Heart left ventricle (tissue), 16 donors: ENCODE data around the gene MEX3B. TPM values are rescaled to one million over a fixed set of nuclear protein-coding genes. Genes with fewer than 3 reads are reported as not detected.

Experiments used
- ATAC-seq, 4 donors: fragments of 200-7000 bp; cut with Tn5 transposase; one replicate each; pipeline ENCODE4 v1.9.1; 2020 to 2022; ENCODE audit warnings: moderate library complexity in 4 of 4, mild to moderate bottlenecking in 3 of 4, moderate number of reproducible peaks in 1 of 4
- DNase-seq, 5 donors: peaks; one replicate each; pipeline ENCODE4 v3.0.0-alpha.2; 2020
- H3K27ac ChIP-seq, 12 donors: fragments of 200-600 bp; sonication (generic) in 4 of 12; one replicate each; pipeline versions ENCODE4 v1.5.0 to v1.8.0; 2016 to 2022; ENCODE audit warnings: mild to moderate bottlenecking in 2 of 12
- H3K27me3 ChIP-seq, 9 donors: fragments of 200-600 bp; sonication (generic) in 2 of 9; one replicate each; pipeline versions ENCODE4 v1.5.1 to v1.8.0; 2016 to 2022; ENCODE audit warnings: mild to moderate bottlenecking in 3 of 9
- H3K36me3 ChIP-seq, 9 donors: fragments of 200-600 bp; sonication (generic) in 2 of 9; one replicate each; pipeline versions ENCODE4 v1.5.0 to v1.8.0; 2018 to 2022; ENCODE audit warnings: mild to moderate bottlenecking in 2 of 9
- H3K4me1 ChIP-seq, 12 donors: fragments of 200-600 bp; sonication (generic) in 4 of 12; one replicate each; pipeline versions ENCODE4 v1.5.0 to v1.8.0; 2016 to 2022; ENCODE audit warnings: mild to moderate bottlenecking in 3 of 12
- H3K4me3 ChIP-seq, 12 donors: fragments of 200-600 bp; sonication (generic) in 4 of 12; one replicate each; pipeline versions ENCODE4 v1.5.0 to v1.8.0; 2017 to 2022; ENCODE audit warnings: mild to moderate bottlenecking in 9 of 12, moderate library complexity in 4 of 12
- H3K9me3 ChIP-seq, 12 donors: fragments of 200-600 bp; sonication (generic) in 4 of 12; one replicate each; pipeline versions ENCODE4 v1.5.0 to v1.8.0; 2016 to 2022; ENCODE audit warnings: mild to moderate bottlenecking in 1 of 12
- CTCF ChIP-seq, 12 donors: fragments of 200-600 bp; sonication (generic) in 4 of 12; IDR thresholded peaks; one replicate each; pipeline versions ENCODE4 v1.5.0 to v1.8.0; 2018 to 2022; ENCODE audit warnings: antibody characterized with exemption in 12 of 12, mild to moderate bottlenecking in 5 of 12
- POLR2A ChIP-seq, 2 donors: fragments of 450-650 bp; IDR thresholded peaks; one replicate each; pipeline ENCODE4 v1.6.1; 2017; ENCODE audit warnings: antibody characterized with exemption in 2 of 2, mild to moderate bottlenecking in 2 of 2, moderate library complexity in 2 of 2
- WGBS, 4 donors: extraction: QIAGEN DNeasy Blood & Tissue Kit in 2 of 4; methylation state at CpG; one replicate each; pipeline versions ENCODE4 v1.1.5 to v1.1.7; 2013 to 2018; 5-methylcytosine and 5-hydroxymethylcytosine counted together
- intact Hi-C, 10 donors: fragments of 100-400 bp; cut with DNase I; formaldehyde crosslinking; loops; one replicate each; pipeline versions ENCODE4 v1.11.1 to v1.14.2; 2022
- polyA plus RNA-seq, 2 donors: library from polyadenylated mRNA; stranded (reverse); fragments of 200-250 nt; gene quantifications; one replicate each; pipeline ENCODE4 v1.2.3, GENCODE V29; 2013
- total RNA-seq, 9 donors: library from RNA; depleted of rRNA in 2 of 9; stranded (reverse); fragments of >200 nt in 2 of 9; fragmentation: NEBNext Ultra II Directional in 3 of 9; extraction: Animal tissue kit (Norgen Biotek cat#: 25700) in 3 of 9; gene quantifications; one replicate each; pipeline versions ENCODE4 v1.1.0 to v1.2.4, GENCODE V29; 2016 to 2023
- donor health status: ischemic (EF 13 %, LVEDD 7.1; RV severe dilation, severe dysfunction).
- donor health status: healthy with polysubstance abuse.
- donor health status: DM: no; HTN: yes; CAD: no.
- donor health status: DM: no; HTN: no; CAD: no.
- donor health status: ischemic (EF 25% LVEDD 6.9; RV normal size, moderate dysfunction).
- donor health status: ischemic (EF 25% LVEDD 5.7; RV mildly dilated, moderate dysfunction).
- donor health status: healthy.
- donor health status: DM: yes; HTN: yes; CAD: no.
- donor health status: ischemic (EF 35%, LVEDD 5.7; RV mildly dilated, moderate dysfunction).
- donor health status: nonischemic (EF 11% LVEDD 7.7; RV severe dilation, severe dysfunction).
- donor health status: DM: yes; HTN: yes; CAD: no.
- donor health status: PGD.
- donor health status: ischemic (EF 29% LVEDD 5.4; RV normal size, mild dysfunction).
- donor health status: nonischemic (EF 23%, LVEDD 6.1; RV moderate dilation, normal function).

MEX3B gene
- total and polyA plus RNA-seq, 11 donors = 1.3 to 5.3 (median 3.0) TPM

- 66 to 71% (median 69%) methylated on average over 8 of the region's 8 CpGs for WGBS, 4 donors
- DNase-seq = no peak
- Histone ChIP-seq H3K4me3 (no peak overlapping the region), H3K4me1 (peaks cover 0 to 25% (median 15%) of the 10 kb centered on the region in 12 donors), H3K36me3 (no peaks in the 10 kb centered on the region), H3K9me3 (no peaks in the 10 kb centered on the region), H3K27me3 (peaks cover 0 to 2% (median 0%) of the 10 kb centered on the region in 9 donors), H3K27ac (peak overlapping the region in 7 of 12 donors; percentile 1 to 99 (median 31))
- no peak for ATAC-seq
- TF ChIP-seq CTCF (IDR thresholded peaks at IDR 0.05) (no peak), POLR2A (IDR thresholded peaks at IDR 0.05) (no peak)
- intact Hi-C loops = loop anchor here in 7 of 10 donors (2.0 to 10.0 kb wide), 18 partner anchors 88 to 1054 kb away; partner anchors contain the start of genes RPS17 (in 1 of the 7) and STARD5 (in 1 of the 7)
These were observed 3.0 kb upstream of the MEX3B start for GRCh38 chr15:82048811-82049210.

GRCh38 chr15:82047453-82048400, 1.9 kb upstream of the MEX3B start:
- Histone ChIP-seq H3K36me3 (peaks cover 0 to 10% (median 0%) of the 10 kb centered on the region in 9 donors), H3K9me3 (no peaks in the 10 kb centered on the region), H3K27me3 (no peaks in the 10 kb centered on the region), H3K4me3 (peak overlapping the region; percentile 65 to 97 (median 87)), H3K4me1 (peaks cover 0 to 34% (median 19%) of the 10 kb centered on the region in 12 donors), H3K27ac (peak overlapping the region in 11 of 12 donors; percentile 61 to 100 (median 97))
- TF ChIP-seq POLR2A (IDR thresholded peaks at IDR 0.05) (no peak), CTCF (IDR thresholded peaks at IDR 0.05) (peak in 2 of 12 donors; percentile 7 to 12)
- DNase-seq (peak in 1 of 5 donors; percentile 13), ATAC-seq (peak in 2 of 4 donors; percentile 0)
- intact Hi-C loops = loop anchor here in 7 of 10 donors (2.0 to 10.0 kb wide), 19 partner anchors 90 to 1053 kb away; partner anchors contain the start of genes RPS17 (in 1 of the 7) and STARD5 (in 1 of the 7)
- 10 to 23% (median 14%) methylated on average over 43 to 56 of the region's 56 CpGs for WGBS, 4 donors

- intact Hi-C loops = loop anchor here in 7 of 10 donors (2.0 to 10.0 kb wide), 18 partner anchors 90 to 1052 kb away; partner anchors contain the start of genes RPS17 (in 1 of the 7) and STARD5 (in 1 of the 7)
- H3K27me3 ChIP-seq = no peaks in the 10 kb centered on the region
- peak; percentile 49 to 89 (median 76) for TF ChIP-seq CTCF (IDR thresholded peaks at IDR 0.05)
- TF ChIP-seq POLR2A (IDR thresholded peaks at IDR 0.05) = peak in 1 of 2 donors; percentile 66
- DNase-seq (peak; percentile 92 to 96 (median 93)), ATAC-seq (peak; percentile 46 to 89 (median 80))
- 0 to 2% (median 1%) methylated on average over 31 to 111 of the region's 111 CpGs for WGBS, 4 donors
- no peaks in the 10 kb centered on the region for H3K9me3 ChIP-seq
- peak overlapping the region; percentile 65 to 97 (median 87) for H3K4me3 ChIP-seq
- H3K27ac ChIP-seq = peak overlapping the region; percentile 90 to 100 (median 97)
- H3K4me1 ChIP-seq = peaks cover 0 to 33% (median 19%) of the 10 kb centered on the region in 12 donors
- H3K36me3 ChIP-seq = peaks cover 0 to 15% (median 0%) of the 10 kb centered on the region in 9 donors
These were observed 1.0 kb upstream of the MEX3B start for GRCh38 chr15:82046666-82047452.
